ENCODE measurements around the gene CACNA1F.

CACNA1F gene

GRCh38 chrX:49233176-49233575 lies at the start of gene CACNA1F:
Gene CACNA1F (minus strand): TSS chrX:49233340. CDS start chrX:49233309, 31 bp downstream.
- DNase-seq: no peak

DNA sequence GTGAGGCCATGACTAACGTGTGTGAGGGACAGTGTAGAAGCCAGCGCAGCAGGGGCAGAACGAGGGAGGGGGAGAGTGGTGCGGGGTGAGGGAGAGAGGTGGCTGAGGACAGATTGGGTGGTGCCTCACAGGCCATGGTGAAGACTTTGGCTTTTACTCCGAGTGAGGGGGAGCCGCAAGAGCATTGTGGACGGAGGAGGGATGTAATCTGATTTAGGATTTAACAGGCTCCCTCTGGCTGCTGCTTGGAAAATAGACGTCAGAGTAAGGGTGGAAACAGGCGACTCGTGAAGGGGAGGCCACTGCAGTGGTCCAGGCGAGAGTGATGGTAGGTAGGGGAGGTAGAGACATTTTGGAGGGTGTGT lies 49.5 kb upstream of the CACNA1F start:
- no peak for DNase-seq

GRCh38 chrX:49278081-49278480 lies 44.9 kb upstream of the CACNA1F start:
- DNase-seq: no peak

DNA sequence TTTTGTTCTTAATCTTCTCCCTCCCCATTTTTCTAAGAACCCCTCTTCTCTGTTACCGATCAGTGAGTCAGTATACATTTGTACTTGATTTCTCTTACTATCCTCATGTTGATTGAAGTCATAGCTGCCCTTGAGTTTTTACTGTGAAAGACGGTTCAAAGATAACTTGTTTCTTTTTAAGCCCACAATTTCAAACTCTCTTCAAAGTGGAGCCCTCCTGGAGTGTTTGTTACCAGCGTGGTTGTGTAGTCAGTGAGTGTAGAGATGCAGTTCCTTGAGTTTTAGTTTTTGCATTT lies 44.3 kb upstream of the CACNA1F start:
- DNase-seq: no peak

DNA sequence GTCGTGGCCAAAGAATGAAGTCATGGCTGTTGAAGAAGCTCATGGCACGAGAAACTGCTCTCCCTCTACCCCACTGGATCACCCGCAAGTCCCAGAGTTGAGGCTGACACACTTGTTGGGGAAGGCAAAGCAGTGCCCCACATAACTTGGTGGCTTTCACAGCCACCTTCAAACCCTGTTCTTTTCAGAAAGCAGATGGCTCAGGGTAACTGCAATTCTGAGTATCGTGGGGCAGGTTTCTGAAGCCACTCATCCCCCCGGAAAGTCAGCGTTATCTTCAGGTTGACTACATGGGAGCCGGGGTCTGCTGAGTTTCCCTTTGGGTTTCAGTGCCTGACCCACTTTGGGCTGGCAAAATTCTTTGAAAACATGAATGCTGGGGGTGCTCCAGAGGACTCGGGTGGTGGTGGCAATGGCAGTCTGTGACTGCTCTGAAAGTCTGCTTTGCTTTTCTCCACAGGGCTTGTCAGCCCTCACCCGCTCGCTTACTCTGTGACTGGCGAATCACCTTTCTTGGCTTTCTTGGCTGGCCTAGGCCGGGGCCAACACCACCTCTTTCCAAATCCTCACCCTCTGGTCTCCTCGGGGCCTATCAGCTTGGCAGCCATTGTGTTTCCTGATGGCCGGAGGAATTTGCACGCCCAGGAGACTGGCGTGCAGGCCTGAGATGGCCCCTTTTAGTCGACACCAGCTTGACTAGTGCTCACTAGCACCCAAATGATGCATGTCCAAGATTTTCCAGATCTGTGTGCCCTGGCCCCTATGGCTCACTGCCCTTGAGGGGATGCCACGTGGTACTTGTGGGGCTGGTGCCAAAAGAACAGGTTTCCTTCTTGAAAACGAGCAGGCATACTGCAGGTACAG lies 43.8 kb upstream of the CACNA1F start:
- DNase-seq: no peak

- DNase-seq: no peak
These were observed 43.1 kb upstream of the CACNA1F start for GRCh38 chrX:49276207-49276606.

GRCh38 chrX:49273181-49273727 lies 40.1 kb upstream of the CACNA1F start:
- DNase-seq: no peak

GRCh38 chrX:49272421-49272820 lies 39.3 kb upstream of the CACNA1F start:
- DNase-seq: no peak

GRCh38 chrX:49271341-49271740 lies 38.2 kb upstream of the CACNA1F start:
- no peak for DNase-seq

GRCh38 chrX:49270249-49270921 lies 37.2 kb upstream of the CACNA1F start:
- DNase-seq: no peak

GRCh38 chrX:49269767-49270248 lies 36.7 kb upstream of the CACNA1F start, which contains the start of gene PPP1R3F:
Gene PPP1R3F (plus strand): TSS chrX:49269793. CDS start chrX:49269870, 77 bp downstream.
- DNase-seq: no peak

DNA sequence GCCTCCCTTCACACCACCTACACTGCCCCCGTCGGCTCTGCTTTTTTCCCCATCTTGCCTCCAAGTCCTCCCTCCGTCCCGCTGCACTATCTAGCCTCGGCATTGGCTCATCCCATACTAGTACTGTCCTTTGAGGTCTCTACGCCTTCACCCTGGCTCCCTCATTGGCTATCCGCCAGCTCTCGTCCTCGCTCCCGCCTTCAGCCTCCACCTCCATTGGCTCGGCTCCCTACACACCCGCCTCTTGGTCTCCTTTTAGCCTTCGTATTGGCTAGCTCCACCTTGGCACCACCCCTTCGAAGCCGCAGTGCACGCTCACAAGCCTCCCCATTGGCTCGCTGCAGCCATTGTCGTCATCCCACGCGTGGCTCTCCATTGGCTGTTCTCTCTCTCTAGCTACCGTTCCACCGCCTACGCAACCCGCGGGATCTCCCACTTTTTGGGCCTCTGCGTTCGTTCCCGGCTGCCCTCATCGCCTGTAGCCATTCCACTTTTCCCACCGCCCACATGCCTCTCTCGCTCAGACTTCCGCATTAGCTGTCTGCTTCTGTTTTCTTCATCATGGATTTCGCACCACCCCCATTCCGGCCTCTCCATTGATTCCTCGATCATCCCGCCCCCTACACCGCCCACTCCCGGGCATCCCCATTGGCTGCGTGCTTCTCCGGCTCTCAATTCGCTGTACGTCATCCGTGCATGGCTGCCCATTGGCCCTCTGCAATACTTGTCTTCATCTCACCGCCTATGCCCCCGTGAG lies 36.0 kb upstream of the CACNA1F start:
- peak; percentile 99 for DNase-seq

DNA sequence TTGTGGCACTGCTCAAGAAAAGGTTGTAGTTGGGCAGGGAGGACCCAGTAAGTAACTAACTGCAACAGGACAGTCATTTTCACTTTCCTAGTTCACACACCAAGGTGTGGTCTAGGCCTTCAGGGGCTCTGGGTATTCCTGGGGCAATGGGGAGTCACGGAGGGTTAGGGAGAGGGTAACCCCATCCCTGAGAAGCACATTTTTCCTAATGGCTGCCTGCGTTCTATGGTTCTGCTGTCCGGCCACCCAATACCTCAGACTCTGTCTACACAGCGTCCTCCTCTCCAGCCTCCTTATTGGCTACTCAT lies 35.5 kb upstream of the CACNA1F start:
- no peak for DNase-seq

GRCh38 chrX:49266523-49267445 lies 33.6 kb upstream of the CACNA1F start:
- DNase-seq: no peak

GRCh38 chrX:49264460-49264859 lies 31.3 kb upstream of the CACNA1F start, which contains the start of gene FOXP3:
Gene FOXP3 (minus strand): TSS chrX:49264710. CDS start chrX:49258505, 6,205 bp downstream.
- DNase-seq: no peak

DNA sequence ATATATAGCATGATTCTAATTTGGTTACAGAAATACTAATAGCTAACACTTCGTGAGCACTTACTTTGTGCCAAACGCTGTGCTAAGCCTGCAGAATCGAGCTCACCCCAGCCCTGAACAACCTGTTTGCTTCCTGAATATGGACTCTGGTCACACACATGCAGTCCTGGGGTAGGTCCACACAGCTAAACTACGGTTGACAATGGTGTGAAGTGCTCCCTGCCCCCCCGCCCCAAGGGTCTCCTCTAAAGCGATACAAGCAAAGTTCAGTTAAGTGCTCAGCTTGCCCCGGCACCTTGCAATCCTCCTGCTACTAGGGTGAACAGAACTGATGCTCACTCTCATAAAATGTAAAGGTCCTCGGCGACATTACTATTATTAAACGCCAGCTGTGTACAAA lies 30.5 kb upstream of the CACNA1F start:
- DNase-seq: no peak

DNA sequence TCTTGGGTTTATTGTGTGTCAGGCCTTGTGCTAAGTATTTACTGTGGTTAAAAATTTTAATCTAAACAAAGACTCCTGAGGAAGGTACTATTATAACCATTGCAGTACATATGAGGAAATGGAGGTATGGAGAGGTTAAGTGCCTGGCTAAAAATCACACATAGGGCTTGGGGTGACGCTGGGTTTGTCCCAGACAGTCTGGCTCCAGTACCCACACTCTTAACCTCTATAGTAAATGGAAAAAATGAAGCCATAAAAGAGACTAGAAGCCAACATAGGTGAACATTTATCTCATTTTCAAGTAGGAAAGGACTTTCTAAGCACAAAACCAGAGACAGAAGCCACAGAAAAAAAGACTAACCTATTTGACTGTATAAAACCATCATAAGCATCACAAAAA lies 29.5 kb upstream of the CACNA1F start:
- DNase-seq: no peak

GRCh38 chrX:49260221-49260985 lies 27.3 kb upstream of the CACNA1F start:
- no peak for DNase-seq

GRCh38 chrX:49258749-49259124 lies 25.6 kb upstream of the CACNA1F start:
- DNase-seq: no peak

DNA sequence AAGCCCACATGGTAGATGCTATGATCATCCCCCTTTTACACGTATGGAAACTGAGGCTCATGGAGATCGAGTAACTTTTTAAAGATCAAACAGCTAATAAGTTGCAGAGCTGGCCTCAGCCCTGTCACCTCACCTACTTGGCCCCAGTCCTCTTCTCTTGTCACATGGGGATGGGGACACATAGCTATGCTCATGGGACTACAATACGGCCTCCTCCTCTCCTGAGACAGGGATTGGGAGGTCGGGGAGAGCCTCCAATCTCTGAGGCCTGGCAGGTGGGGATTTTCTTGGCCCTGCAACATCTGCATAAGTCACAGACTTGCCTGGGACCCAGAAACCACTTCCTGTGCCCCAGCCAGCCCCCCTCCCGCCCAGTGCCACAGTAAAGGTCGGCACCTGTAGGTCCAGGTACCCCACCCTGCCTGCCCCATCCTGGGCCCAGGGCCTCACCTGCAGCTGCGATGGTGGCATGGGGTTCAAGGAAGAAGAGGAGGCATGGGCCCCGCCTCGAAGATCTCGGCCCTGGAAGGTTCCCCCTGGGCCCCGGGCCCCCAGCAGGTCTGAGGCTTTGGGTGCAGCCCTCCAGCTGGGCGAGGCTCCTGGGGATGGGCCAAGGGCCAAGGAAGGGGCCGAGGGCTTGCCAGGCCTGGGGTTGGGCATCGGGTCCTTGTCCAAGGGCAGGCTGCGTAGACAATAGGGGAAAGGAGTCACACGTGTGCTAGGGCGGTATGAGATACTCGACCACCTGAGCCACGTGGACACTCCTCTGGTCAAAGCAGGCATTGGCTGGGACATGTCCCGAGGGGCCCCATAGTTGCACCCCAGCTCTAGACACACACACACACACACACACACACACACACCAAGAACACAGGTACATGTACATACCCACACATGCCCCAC lies 25.0 kb upstream of the CACNA1F start:
- DNase-seq: no peak

Data from NCI-H1092 (cell line).